NOMO-1 treated with dmso at 0.1 percent for 144 hours (cell line): ENCODE data around the gene CXXC5.

Experiments
- DNase-seq: peaks from one replicate; lab custom pipeline; 2025; ENCODE audit not compliant: unreplicated experiment; lab: John Stamatoyannopoulos, UW

The CXXC5 gene

GRCh38 chr5:139678751-139679750 lies 30.9 kb downstream of the CXXC5 start:
- no peak for DNase-seq

- no peak for DNase-seq
Observed at GRCh38 chr5:139680368-139681111, 32.4 kb downstream of the CXXC5 start.

- no peak for DNase-seq
Observed at GRCh38 chr5:139681112-139681458, 32.9 kb downstream of the CXXC5 start.

- DNase-seq, result no peak
Observed at GRCh38 chr5:139681466-139681865, 33.3 kb downstream of the CXXC5 start.

- DNase-seq, result no peak
Observed at GRCh38 chr5:139682016-139682975, 34.1 kb downstream of the CXXC5 start.

- no peak for DNase-seq
Observed at GRCh38 chr5:139683295-139684271, 35.4 kb downstream of the CXXC5 start.

- no peak for DNase-seq
Observed at GRCh38 chr5:139684350-139684880, 36.3 kb downstream of the CXXC5 start.

GRCh38 chr5:139684881-139685749 lies 37.0 kb downstream of the CXXC5 start:
- no peak for DNase-seq

GRCh38 chr5:139685886-139686285 lies 37.7 kb downstream of the CXXC5 start:
- no peak for DNase-seq

- no peak for DNase-seq
Observed at GRCh38 chr5:139686356-139686705, 38.2 kb downstream of the CXXC5 start.

- DNase-seq, result no peak
Observed at GRCh38 chr5:139686706-139687441, 38.7 kb downstream of the CXXC5 start.

GRCh38 chr5:139687656-139688055 lies 39.5 kb downstream of the CXXC5 start:
- DNase-seq, result no peak

GRCh38 chr5:139688088-139688702 lies 40.0 kb downstream of the CXXC5 start:
- no peak for DNase-seq

- DNase-seq, result no peak
Observed at GRCh38 chr5:139688751-139689372, 40.7 kb downstream of the CXXC5 start.

- no peak for DNase-seq
Observed at GRCh38 chr5:139689631-139690063, 41.5 kb downstream of the CXXC5 start.

- no peak for DNase-seq
Observed at GRCh38 chr5:139690064-139690802, 42.1 kb downstream of the CXXC5 start.
